Parathyroid adenoma (tissue), 2 donors: ENCODE measurements around the gene PPP1R1C.

ENCODE experiments used
- H2AFZ ChIP-seq: fragments of 300-600 bp; sonication (generic); one replicate; pipeline ENCODE4 v1.7.0; 2017; ENCODE audit warnings: antibody characterized with exemption, mild to moderate bottlenecking
- H3K27ac ChIP-seq: fragments of 300-600 bp; sonication (generic); one replicate; pipeline ENCODE4 v1.7.0; 2017
- H3K27me3 ChIP-seq: fragments of 300-600 bp; sonication (generic); one replicate; pipeline ENCODE4 v1.7.0; 2017; ENCODE audit warnings: low read length; ENCODE audit not compliant: control insufficient read depth, insufficient read depth
- H3K36me3 ChIP-seq: fragments of 300-600 bp; sonication (generic); one replicate; pipeline ENCODE4 v1.7.0; 2017; ENCODE audit warnings: low read length; ENCODE audit not compliant: control insufficient read depth, insufficient read depth
- H3K4me1 ChIP-seq: fragments of 300-600 bp; sonication (generic); one replicate; pipeline ENCODE4 v1.7.0; 2017; ENCODE audit warnings: control low read depth
- H3K4me2 ChIP-seq: fragments of 300-600 bp; sonication (generic); one replicate; pipeline ENCODE4 v1.7.0; 2017; ENCODE audit warnings: low read length
- H3K4me3 ChIP-seq: fragments of 300-600 bp; sonication (generic); one replicate; pipeline ENCODE4 v1.7.0; 2017; ENCODE audit warnings: low read depth, low read length
- H3K79me2 ChIP-seq: fragments of 300-600 bp; sonication (generic); one replicate; pipeline ENCODE4 v1.7.0; 2017; ENCODE audit warnings: control low read depth
- H3K9ac ChIP-seq: fragments of 300-600 bp; sonication (generic); one replicate; pipeline ENCODE4 v1.7.0; 2017; ENCODE audit warnings: mild to moderate bottlenecking
- H3K9me3 ChIP-seq: fragments of 300-600 bp; sonication (generic); one replicate; pipeline ENCODE4 v1.7.0; 2017; ENCODE audit warnings: low read length; ENCODE audit not compliant: control insufficient read depth
- TF ChIP-seq, protein P1 (sequence below): fragments of 300-600 bp; sonication (generic); IDR thresholded peaks from one replicate; pipeline ENCODE4 v1.7.0; 2017; ENCODE audit warnings: antibody characterized with exemption, mild to moderate bottlenecking
- donor health status: primary hyperparathyroidism.

Gene PPP1R1C

DNA sequence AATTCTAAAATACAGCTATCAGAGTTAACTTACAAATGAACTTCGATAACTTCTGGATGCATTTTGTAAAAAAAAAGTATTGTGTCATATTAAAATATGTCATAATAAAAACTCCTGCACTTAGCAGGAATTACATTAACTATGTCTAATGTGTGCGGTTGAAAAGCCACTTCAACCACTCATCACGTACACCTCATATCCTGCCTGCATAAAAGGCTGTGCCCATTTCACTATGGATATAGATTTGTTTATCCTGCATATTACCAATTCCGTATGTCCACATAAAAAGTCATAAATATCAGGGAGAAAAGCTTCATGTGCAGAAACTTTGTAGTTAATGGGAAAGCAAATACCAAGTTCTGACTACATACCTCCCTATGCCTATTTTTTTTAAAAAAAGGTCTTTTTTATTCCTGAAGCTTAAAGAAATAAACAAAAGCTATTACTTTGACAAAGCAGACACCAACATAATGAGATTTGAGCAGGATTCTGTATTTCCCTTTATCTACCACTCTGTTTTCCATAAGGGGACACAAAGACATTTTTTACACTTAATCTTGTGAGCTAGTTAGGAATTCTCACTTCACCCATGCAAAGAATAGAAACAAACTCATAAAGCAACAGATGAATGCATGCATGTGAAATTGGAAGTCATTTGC lies 96.1 kb downstream of the PPP1R1C start:
- no peaks in the 10 kb centered on the region for H3K79me2 ChIP-seq
- no peak overlapping the region for H3K4me2 ChIP-seq

DNA sequence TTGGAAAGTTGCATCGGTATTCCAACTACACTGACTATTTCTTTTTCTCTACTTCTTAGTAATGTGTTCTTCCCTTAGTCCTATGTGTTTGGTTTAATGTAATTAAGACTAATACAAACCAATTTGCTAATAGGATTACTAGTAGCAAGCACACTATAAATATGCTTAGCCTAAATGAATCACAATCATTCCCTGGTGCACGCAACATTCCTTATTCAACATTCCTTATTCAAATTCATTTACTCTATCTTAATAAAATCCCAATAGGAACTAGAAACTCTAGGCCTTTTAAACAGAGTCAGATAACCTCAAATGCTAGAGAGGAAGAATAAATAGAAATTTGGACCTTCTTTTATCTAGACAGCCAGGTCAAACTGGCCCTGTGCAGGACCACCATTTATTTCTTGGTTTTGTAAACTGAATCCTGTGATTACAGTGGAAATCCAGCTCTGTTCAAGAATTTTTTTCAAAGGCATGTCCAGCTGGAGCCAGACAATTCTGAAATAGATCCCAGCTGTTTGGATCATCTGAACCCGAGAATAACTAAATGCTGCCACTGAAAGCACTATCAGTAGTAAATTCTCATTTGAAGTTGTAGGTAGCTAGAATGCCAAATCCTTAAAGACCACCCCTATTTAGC lies 103.1 kb downstream of the PPP1R1C start:
- Histone ChIP-seq H2AFZ (no peak overlapping the region), H3K9me3 (no peaks in the 10 kb centered on the region), H3K27me3 (no peaks in the 10 kb centered on the region), H3K9ac (no peak overlapping the region), H3K4me3 (no peak overlapping the region), H3K79me2 (no peaks in the 10 kb centered on the region), H3K36me3 (no peaks in the 10 kb centered on the region), H3K4me2 (no peak overlapping the region), H3K27ac (no peak overlapping the region), H3K4me1 (no peaks in the 10 kb centered on the region)
- TF ChIP-seq, protein P1, sequence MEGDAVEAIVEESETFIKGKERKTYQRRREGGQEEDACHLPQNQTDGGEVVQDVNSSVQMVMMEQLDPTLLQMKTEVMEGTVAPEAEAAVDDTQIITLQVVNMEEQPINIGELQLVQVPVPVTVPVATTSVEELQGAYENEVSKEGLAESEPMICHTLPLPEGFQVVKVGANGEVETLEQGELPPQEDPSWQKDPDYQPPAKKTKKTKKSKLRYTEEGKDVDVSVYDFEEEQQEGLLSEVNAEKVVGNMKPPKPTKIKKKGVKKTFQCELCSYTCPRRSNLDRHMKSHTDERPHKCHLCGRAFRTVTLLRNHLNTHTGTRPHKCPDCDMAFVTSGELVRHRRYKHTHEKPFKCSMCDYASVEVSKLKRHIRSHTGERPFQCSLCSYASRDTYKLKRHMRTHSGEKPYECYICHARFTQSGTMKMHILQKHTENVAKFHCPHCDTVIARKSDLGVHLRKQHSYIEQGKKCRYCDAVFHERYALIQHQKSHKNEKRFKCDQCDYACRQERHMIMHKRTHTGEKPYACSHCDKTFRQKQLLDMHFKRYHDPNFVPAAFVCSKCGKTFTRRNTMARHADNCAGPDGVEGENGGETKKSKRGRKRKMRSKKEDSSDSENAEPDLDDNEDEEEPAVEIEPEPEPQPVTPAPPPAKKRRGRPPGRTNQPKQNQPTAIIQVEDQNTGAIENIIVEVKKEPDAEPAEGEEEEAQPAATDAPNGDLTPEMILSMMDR: no peak

More for the DNA sequence above, 96.1 kb downstream of the PPP1R1C start:
- Histone ChIP-seq H3K9ac (no peak overlapping the region), H3K9me3 (no peaks in the 10 kb centered on the region), H3K27me3 (no peaks in the 10 kb centered on the region), H3K4me3 (no peak overlapping the region), H3K4me1 (no peaks in the 10 kb centered on the region), H3K27ac (no peak overlapping the region), H3K36me3 (no peaks in the 10 kb centered on the region), H2AFZ (no peak overlapping the region)
- TF ChIP-seq, protein P1: no peak

- Histone ChIP-seq H3K9me3 (no peaks in the 10 kb centered on the region), H3K27ac (no peak overlapping the region), H2AFZ (no peak overlapping the region), H3K4me1 (no peaks in the 10 kb centered on the region), H3K9ac (no peak overlapping the region), H3K27me3 (no peaks in the 10 kb centered on the region), H3K36me3 (no peaks in the 10 kb centered on the region), H3K4me2 (no peak overlapping the region), H3K4me3 (no peak overlapping the region), H3K79me2 (no peaks in the 10 kb centered on the region)
- TF ChIP-seq, protein P1: no peak
These were observed 104.8 kb downstream of the PPP1R1C start for GRCh38 chr2:182090486-182090885.

DNA sequence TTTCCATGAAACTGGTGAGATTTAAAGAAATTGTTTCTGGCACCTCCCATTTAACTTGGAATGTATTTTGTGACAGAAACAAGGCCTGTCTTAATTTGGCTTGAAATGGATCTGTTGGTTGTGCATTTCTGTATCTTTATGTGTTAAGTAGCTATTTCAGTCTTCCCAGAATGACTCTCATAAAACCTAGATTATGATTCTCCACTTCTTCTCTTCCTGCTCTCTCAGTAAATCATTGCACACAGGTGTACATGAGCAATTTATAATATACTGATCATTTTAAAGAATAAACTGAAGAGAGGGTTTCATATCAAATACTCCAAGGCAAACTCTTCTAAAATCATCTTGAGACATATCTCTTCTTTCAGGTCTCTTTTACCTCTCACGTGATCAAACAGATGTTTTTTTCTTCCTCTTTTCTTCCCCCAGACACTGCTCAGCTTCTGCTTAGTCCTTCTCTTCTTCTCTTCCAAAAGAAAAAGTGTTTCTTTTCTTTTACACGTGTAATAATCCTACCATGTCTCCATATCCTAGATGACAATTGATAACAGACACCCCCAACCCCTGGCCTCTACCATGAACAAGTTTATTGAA lies 112.0 kb downstream of the PPP1R1C start:
- no peaks in the 10 kb centered on the region for H3K4me1 ChIP-seq
- H3K9me3 ChIP-seq: no peaks in the 10 kb centered on the region
- H3K27me3 ChIP-seq: no peaks in the 10 kb centered on the region
- no peak overlapping the region for H3K27ac ChIP-seq
- H3K79me2 ChIP-seq: no peaks in the 10 kb centered on the region
- H3K9ac ChIP-seq: no peak overlapping the region
- TF ChIP-seq, protein P1: no peak
- H3K36me3 ChIP-seq: no peaks in the 10 kb centered on the region
- H3K4me2 ChIP-seq: no peak overlapping the region
- H3K4me3 ChIP-seq: no peak overlapping the region
- H2AFZ ChIP-seq: no peak overlapping the region
